Stromal cell of bone marrow (primary cell): ENCODE results near the gene RPL19.
"Not testable (repeated sequence)": the region's sequence is repeated elsewhere in the genome, so short reads cannot be mapped to it uniquely, and the experiment has no call there.

Experiments
- DNase-seq: peaks from one replicate; pipeline ENCODE4 v3.0.0-alpha.2; 2012; ENCODE audit warnings: low read depth

Gene RPL19

DNA sequence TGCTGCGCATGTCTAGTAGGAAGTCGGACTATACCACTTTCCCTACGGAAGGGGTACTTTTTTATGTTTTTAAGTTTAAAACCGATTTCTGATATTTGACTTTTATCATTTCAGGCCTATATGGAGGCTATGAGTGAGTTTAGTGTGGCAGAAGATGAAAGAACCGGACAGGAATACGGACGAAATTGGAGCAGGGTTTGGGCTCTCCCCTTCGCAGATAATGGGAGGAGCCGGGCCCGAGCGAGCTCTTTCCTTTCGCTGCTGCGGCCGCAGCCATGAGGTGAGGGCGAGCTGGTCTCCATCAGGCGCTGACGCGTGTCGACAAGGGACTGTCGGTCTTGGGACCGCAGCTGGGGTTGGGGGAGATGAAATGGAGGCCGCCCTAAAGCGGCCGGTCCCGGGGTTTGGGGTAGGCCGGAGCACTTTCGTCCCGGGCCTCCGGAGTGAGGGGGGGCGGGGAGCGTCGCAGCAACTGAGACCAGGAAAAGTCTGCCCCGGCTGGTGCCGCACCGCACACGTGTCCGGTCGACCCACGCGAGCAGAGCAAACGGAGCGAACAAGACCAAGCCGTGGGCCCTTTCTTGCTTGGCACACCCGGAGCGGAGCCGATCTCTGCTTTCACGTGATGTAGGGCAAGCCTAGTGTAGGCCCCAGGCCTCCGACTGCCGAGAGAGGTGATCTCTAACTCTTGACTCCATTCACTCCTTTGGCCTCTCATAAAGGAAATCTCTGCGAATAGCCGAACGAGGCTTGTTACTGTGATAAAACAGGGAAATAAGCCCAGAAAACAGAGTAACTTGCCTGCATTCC, at the start of gene RPL19:
TSS of gene RPL19 (plus strand) at position 214 of the 810 bp plus-strand sequence. CDS start at position 276, 62 bp downstream.
- no peak for DNase-seq

DNA sequence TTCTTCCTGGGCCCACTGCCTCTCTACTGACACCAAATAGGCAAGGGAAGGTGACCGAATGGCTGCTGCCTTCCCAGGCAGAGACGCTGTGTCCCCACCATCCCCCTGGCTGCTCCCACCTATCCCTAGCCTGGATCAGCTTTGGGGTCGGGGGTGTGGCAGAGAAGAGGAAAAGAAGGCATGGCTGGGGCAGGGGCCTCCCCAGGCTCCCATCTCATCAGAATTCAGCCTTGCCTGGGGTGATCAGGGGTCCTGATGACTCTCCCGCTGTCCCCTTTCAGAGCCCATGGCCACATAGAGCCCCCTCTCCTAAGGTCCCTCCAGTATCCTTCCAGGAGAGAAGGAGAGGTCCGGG, 49.3 kb upstream of the RPL19 start:
- DNase-seq = no peak

DNA sequence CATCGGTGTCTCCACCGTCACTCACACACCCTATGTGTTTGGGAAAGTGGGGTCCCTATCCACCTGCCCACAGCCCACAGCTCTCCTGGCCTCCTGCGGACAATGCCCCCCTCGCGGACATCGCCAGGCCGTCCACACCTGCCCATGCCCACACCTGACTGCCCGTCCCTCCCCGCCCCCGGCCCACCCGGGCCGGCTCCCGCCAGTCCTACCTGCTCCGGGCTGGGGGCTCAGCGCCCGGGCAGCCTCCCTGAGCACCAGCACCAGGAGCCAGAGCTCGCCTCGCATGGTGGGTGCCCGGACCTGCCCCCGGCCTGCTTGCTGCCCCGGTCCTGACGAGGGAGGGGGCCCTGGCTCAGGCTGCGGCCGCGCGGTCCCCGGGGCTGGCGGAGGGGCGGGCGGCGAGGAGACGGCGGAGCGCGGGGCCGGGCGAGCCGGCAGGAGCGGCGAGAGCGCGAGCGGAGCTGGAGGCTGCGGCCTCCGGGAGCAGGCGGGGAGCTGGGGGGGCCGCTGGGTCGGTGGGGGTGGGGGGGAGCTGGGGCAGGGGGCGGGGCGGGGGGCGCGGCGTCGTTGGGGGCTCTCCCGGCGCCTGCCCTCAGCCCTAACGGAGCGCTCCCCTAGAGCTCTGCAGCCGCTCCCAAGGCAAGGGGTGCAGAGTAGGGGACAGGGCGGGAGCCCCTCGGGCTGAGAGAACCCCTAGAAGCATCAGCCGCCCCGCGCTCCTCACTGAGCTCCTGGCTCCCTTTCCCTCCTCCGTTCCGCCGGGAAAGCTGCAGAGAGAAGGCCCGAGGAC, 48.7 kb upstream of the RPL19 start, which contains the start of gene PLXDC1:
TSS of gene PLXDC1 (minus strand) at position 488 of the 793 bp plus-strand sequence. CDS start at position 288, 200 bp downstream.
- DNase-seq = no peak

DNA sequence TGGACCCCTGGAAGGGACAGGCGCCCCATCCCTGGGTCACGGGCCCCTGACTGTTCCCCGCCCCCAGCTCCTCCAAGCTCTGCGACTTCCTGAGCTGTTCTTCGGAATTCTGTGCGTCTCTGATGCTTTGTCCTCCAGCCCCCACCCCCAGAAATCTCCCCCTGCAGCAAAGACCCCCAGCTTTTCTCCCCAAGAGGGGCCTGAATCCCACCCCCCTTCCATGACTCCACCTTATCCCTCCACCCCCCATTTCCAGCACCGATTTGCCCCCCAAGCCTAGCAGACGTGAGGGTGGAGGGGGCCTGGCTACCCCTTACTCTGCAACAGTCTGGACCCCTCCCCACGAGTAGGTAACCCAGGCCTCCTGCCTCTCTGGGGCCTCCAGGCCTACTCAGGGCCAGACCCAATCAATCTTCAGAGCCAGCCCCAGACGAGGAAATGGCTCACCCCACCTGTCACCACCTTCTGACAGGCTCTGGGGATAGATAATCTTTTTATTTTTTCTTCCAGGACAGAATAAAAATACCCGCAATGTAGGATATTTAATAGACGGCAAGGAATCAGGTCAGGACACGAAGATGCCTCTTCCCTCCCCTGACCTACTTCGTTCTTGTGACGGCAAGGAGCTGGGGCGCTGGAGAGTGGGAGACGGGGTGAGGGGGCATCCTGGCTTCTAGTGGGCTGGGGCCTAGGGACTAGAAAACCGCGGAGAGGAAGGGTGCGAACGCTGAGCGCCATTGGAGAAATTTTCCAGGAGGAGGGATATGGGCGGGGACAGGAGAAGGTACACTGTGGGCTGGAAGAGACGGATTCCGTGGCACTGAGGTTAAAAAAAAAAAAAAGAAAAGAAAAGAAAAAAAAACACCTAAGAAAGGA, 47.9 kb upstream of the RPL19 start:
- no peak for DNase-seq

DNA sequence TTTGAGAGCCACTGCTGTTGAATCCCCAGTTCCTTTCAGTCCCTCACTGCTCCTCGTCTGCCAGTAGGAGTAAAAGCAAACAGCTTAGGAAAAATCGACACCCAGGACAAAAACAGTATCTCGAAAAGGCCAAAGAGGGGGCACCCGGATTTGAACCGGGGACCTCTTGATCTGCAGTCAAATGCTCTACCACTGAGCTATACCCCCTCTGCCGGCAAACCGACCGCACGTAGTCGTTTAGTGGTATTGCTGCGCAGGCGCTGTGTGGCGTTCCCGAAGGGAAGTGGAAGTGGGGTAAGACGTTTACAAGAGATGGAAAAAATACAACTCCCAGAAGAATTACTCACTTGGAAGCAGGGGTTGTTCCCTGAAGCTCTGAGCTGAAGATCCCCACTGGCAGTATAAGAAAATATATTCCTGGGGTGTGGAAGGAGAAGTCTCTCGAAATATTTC, 46.5 kb upstream of the RPL19 start:
- DNase-seq = peak; percentile 76

DNA sequence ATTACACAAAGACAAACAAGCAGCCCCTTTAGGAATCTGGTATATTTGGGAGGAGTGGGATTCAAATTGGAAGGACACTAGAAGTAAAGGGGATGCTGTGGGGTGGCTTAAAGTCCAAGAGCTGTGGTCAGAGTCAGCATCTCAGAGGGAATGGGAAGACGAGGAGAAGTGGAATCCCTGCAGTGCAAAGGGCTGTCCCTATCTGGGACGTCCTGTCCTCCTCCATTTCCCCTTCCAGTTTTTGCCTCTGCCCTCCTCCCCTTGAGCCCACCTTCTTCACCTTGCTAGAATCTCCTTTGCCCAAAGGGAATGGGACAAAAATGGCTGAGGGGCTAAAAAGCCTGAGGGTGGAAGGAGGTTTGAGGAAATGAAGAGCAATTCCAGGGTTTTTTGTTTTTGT, 44.4 kb upstream of the RPL19 start:
- DNase-seq = no peak

DNA sequence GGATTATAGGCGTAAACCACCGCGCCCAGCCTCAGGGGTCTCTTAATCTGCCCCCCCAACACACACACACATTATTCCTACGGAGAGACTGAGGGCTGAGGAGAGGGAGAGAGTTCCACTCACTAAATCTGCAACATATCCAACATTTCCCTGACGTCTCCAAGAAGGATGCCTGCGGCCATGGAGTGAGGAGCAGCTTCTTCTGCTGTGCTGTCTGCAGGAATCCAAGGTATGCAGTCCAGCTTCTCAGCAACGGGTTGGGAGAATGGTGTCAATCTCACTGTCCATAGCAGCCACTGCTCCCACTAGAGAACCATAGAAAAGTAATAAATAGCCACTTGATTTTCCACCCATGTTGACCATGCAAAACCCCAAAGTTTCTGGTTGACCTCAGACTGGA, 43.6 kb upstream of the RPL19 start:
- DNase-seq = no peak

DNA sequence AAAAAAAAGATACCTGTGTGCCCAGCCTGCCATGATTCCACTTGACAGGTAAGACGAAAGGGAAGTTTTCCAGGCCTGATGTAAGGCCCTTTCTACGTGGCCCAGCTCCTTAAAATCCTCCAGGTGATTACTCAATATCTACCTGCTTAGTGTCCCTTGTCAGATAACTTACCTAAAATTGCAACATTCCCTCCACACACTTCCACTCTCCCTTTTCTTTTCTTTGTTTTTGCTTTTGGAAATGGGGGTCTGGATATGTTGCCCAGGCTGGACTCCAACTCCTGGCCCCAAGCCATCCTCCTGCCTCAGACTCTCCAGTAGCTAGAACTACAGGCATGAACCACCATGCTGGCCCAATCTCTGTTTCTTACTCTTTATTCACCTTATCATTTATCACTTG, 41.5 kb upstream of the RPL19 start:
- DNase-seq = no peak

DNA sequence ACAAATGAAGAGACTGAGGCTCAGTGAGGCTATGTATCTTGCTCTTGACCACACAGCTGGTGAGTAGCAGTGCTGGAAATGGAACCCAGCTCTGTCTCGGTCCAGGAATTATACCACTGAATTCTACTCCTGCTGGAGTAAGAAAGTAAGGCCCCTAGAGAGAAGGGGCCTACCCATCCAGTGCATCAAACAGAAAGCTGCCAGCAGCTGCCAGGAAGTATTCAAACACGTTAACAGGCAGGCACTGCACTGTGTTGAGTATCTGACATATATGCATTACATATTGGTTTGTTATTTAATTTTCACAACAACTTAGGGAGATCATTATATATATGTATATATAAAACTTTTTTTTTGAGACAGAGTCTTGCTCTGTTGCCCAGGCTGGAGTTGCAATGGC, 38.1 kb upstream of the RPL19 start:
- DNase-seq = no peak

DNA sequence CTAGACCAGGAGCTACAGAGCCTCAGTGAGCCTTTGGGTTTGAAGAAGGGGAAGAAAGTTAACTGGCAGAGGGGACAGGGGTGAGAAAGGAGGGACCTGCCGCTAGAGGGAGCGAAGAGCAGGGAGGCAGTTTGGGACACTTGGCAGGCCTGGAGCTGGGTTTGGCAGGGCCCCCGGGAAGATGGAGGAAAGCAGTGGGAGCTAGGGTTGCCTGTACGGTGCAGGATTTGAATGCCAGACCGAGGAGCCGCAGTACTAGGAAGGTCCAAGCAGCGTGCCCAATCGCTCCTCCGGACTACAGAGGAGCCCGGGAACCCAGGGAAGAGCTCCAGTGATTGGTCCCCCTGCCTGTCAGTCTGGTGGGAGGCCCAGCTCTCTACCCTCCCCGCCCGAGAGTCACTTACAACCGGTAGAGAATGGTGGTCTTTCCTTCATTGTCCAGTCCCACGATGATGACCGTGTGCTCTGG, 35.4 kb upstream of the RPL19 start:
- peak; percentile 91 for DNase-seq

DNA sequence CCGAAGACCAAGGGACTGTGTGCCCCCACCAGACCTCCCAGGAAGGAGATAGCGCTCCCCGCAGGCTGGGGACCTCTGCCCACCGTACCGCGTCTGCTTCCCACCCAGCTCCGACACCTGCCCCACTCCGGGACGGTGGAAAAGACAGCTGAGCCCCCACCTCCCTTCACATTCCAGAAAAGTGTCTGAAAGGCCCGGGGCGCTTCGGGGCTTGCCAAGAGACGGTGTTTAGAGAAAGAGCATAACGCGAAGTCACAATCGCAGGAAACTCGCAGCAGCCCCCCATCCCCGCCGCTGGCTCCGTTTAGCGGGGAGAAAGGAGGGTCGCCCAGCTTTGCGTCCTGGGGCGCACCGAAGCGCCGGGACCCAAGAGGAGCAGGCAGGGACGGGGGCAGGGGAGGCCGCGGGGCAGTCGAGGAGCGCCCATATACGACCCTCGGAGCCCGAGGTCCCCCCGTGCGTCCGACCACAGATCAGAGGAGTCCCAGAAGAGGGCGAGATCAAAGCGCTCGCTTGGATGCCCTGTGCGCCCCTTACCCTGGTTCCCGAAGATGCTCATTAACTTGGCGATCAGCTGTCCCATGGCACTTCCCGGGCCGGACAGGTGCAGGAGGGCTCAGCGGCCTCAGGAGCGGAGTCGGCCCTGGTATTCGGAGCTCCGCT, 34.8 kb upstream of the RPL19 start:
- DNase-seq = no peak

DNA sequence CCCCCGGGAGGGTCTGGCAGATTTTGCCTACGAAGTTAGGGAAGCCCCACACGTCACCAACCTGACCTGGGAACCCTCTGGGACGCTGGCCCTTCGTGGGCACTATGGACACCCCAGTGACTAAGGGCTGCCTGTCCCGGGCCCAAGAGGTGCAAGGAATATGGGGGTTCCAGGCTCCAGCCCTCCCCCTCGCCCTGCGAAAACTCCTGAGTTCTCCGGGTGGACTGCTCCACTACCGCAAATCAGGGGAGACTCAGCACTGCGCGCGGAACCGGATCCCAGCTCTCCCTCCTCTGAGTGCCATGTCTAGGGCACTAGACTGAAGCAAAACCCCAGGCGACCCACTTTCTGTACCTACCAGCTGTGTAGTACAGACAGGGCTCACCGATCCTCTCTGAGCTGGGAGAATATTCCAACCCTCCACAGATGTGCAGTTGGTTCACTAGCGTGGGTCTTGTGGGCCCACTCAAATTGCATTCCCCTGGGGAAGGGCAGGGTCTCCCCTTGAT, 34.2 kb upstream of the RPL19 start, which contains the start of gene ARL5C:
TSS of gene ARL5C (minus strand) at position 321 of the 509 bp plus-strand sequence. CDS start 401 bp downstream, outside the sequence.
- DNase-seq = no peak

DNA sequence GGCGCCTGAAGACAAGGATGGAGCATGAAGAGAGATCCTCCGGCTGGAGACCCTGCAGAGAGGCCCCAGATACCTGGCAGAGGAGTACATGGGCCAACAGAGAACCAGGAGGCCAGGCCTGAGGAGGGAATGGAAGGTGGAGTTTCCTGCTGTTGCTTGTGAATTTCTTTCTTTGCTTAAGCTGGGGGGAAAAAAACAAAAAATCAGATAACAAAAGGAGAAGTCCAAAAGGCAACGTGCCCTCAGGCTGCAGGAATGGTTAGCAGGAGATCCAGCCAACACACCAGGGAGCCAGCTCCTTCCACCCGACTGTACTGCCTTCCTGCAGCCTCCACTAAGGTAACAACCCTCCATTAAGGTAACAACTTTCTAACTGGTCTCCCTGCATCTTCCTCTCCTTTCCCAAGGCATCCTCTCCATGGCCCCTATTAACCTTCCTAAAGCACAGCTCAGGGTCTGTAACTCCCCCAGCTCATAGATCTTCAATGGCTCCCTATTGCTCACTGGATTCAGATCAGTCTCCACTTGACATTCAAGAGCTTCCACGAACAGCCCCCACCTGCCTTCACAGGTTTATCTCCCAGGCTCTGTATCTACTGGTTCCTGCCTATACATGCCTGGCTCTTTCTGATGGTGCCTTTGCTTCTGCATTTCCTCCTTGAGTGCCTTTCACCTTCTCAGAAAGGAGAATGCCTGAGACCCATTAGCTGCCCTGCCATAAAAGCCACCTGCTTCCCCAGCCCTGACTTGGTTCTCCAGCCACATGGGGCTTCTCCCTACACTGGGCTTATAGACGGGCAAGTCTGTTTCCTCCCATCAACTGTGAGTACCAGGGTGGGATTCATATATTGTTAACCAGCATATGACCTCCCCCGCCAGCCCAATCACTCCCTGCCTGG, 33.4 kb upstream of the RPL19 start:
- no peak for DNase-seq

DNA sequence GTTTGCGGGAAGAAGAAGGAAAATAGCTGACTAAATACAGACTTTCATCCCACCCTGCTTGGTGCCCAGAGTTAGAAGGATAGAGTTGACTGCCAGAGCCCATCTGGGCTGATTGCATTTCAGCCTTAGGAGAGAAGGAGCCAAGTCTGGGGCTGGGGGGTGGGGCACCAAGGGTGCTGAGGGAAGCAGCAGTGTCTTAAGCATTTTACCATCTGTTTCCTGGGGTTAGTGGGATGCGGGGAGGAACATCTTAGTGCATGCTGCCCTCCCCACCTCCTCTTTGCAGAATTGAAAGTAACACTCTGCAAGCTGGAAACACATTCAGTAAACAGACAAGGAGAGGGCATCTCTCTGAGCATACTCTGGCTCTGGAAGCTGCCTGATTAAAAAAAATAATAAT, 32.6 kb upstream of the RPL19 start:
- no peak for DNase-seq

DNA sequence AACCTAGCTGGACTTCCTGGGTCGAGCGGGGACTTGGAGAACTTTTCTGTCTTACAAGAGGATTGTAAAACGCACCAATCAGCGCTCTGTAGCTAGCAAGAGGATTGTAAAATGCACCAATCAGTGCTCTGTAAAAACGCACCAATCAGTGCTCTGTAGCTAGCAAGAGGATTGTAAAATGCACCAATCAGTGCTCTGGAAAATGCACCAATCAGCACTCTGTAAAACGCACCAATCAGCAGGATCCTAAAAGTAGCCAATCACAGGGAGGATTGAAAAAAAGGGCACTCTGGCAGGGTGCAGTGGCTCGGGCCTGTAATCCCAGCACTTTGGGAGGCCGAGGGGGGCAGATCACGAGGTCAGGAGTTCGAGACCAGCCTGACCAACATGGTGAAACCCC, 31.6 kb upstream of the RPL19 start:
- DNase-seq = not testable (repeated sequence)

DNA sequence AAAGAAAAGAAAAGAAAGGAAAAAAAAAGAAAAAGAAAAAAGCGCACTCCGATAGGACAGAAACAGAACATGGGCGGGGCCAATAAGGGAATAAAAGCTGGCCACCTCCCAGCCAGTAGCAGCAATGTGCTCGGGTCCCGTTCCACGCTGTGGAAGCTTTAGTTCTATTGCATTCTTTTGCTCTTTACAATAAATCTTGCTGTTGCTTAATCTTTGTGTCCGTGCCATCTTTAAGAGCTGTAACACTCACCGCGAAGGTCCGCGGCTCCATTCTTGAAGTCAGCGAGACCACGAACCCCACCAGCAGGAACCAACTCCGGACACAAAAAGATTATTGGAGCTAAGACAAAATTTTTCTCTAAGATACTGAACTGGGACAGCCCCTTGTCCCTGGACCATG, 31.0 kb upstream of the RPL19 start:
- no peak for DNase-seq

DNA sequence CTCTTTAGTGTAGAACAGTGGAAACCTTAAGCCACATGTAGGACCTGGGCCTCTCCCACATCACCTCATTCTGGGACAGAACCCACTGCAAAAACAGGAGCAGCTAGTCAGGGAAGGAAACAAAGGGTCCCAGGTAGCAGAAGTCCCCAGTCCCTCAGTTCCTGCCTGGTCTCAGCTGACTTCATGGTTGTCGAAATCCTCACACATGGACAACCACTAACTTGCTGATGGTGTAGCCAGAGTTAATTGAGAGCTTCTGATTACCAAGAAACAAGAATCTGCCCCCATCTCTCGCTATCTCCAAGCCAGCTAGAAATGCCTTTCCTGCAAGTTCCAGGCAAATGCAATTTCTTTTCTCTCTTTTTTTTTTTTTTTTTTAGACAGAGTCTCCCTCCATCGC, 30.6 kb upstream of the RPL19 start:
- DNase-seq = no peak

DNA sequence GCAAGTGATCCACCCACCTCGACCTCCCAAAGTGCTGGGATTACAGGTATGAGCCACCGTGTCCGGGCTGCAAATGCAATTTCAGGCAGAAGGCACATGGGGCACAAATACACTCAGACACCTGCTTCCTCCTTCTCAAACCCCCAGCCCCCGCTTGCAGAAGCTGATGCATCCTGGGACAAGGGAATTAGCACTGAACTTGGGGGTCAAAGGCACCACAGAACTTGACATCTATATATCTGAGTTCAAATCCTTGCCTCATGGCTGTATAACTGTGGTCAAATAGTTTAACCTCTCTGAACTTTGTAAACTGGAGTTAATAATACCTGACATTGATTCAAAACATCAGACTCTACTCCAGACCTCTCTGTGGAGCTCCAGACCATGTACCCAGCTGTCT, 30.0 kb upstream of the RPL19 start:
- no peak for DNase-seq

DNA sequence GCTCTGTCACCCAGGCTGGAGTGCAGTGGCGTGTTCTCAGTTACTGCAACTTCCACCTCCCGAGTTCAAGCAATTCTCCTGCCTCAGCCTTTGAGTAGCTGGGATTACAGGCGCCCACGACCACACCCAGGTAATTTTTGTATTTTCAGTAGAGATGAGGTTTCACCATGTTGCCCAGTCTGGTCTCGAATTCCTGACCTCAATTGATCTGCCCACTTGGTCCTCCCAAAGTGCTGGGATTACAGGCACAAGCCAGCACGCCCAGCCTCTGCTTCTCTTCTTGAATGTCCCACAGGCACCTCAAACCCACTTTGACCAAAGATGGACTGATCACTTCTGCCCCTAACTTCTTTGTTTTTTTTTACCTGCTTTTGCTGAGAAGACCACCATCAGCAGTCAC, 29.5 kb upstream of the RPL19 start:
- DNase-seq = no peak

DNA sequence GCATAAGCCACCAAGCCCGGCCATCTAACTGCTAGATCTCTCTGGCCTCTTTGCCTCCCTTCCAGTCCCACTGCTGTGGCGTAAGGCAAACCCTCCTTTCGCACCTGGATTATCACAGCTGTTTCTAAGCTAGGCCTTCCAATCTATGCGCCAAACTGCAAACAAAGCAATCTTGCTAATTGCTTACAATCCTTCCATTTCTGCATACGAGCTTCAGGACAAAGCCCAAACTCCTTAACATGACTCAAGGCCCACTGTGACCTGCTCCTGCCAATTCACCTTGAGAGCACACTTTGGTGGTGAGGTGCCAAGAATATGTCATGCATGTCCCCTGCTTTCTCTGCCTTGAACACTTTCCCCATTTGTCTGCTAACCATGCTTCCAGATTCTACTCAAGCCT, 28.1 kb upstream of the RPL19 start:
- no peak for DNase-seq
